HG03060 (cell line): ENCODE data around the gene MPHOSPH9.
"Not testable (repeated sequence)": the region's sequence is repeated elsewhere in the genome, so short reads cannot be mapped to it uniquely, and the experiment has no call there.

Experiments used
- ATAC-seq: cut with Tn5 transposase; IDR thresholded peaks from one replicate; pipeline ENCODE4 v1.9.1; 2021; ENCODE audit warnings: low read depth, moderate number of reproducible peaks; ENCODE audit not compliant: unreplicated experiment

Gene MPHOSPH9

DNA sequence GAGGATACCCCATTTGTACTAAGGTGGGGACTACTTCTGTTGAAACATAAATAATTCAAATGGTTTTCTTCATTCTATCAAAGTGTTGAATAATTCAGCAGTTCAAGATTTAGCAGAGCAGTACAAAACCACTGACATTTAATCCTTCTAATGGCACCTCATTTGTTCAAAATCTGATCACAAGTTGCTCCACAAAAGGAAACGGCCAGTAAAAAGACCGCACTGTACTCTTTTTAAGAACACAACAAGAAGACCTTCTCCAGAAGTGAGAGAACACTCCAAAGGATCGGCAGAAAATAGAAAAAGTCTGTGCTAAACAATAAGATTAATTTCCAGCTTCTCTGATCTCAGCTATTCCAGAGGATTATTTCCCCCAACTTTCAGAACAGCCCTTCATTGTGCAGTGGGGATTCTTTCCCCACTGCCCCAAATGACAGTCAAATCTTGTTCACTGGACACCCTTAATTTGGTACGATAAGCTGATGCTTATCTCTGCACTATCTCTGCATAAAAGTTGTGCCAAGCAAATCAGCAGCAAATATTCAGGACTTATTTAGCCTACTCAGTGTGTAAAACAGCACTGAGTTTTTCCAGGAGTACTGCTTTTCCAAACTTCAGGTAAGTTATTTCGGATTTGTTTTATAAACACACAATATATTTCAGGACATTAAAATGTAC is 5.2 kb downstream of the MPHOSPH9 start:
- ATAC-seq, result no peak

DNA sequence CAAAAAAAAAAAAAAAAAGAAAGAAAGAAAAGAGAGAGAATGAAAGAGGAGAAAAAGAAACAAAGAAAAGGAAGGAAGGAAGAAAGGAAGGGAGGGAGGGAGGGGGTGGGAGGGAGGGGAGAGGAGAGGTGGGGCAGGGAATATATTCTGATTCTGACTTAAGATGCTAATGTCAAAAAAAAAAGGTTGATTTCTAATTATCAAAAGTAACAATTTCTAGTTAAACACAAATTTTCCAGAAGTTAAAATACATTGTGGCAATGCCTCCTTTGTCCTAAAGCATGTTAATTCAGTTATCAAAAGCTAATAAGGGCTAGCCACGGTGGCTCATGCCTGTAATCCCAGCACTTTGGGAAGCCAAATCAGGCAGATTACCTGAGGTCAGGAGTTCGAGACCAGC is 7.5 kb downstream of the MPHOSPH9 start:
- no peak for ATAC-seq

DNA sequence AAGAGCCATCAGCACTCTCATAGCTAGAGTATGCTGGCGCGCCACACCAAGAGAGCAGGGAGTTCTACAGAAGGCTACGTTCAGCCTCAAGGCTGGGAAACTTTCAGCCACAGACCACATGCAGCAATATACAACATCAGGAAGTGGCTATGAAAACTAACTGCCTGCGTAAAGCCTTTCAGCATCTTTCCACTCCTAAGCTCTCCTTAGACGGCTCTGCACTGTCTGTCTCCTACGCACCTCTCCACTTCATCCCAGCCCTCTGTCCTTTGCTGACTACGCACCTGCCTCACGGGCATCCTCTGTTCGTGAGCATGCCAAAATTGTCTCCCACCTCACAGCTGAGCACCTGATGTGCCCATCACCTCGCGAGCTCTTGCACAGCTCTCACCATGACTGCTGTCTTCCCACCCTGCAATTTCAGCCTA is 9.7 kb downstream of the MPHOSPH9 start:
- ATAC-seq, result no peak

DNA sequence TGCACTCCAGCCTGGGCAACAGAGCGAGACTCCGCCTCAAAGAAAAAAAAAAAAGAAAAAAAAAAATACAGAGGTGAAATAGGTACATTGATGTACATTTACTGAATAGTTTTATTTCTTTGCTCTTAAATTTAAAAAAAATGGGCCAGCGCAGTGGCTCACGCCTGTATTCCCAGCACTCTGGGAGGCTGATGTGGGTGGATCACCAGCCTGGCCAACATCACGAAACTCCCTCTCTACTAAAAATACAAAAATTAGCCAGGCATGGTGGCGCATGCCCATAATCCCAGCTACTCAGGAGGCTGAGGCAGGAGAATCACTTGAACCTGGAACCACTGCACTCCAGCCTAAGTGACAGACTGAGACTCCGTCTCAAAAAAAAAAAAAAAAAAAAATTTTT is 25.1 kb downstream of the MPHOSPH9 start:
- not testable (repeated sequence) for ATAC-seq

DNA sequence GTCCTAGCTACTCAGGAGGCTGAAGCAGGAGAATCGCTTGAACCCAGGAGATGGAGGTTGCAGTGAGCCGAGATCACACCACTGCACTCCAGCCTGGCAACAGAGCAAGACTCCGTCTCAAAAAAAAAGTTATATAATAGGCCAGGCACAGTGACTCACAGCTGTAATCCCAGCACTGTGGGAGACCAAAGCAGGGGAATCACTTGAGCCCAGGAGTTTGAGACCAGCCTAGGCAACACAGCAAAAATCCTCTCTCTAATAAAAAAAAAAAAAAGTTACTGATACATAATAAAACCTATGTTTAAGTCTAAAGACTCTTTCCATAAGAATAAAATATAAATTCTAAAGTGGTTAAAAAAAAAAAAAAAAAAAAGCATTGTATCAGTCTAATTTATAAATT is 26.1 kb downstream of the MPHOSPH9 start:
- ATAC-seq, result not testable (repeated sequence)

DNA sequence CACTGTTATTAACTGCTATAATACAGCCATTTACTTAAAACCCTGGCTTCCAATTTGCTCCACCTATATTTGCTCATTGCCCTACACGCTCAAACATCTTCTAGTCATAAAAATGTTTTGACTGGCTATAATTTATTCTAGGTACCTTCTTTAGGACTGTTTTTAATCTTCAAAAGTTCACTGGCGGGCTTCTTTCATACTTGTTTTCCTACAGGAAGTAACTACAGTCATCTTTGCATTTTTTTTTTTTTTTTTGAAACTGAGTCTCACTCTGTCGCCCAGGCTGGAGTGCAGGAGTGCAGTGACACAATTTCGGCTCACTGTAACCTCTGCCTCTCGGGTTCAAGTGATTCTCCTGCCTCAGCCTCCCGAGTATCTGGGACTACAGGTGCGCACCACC is 32.5 kb downstream of the MPHOSPH9 start:
- ATAC-seq, result no peak

DNA sequence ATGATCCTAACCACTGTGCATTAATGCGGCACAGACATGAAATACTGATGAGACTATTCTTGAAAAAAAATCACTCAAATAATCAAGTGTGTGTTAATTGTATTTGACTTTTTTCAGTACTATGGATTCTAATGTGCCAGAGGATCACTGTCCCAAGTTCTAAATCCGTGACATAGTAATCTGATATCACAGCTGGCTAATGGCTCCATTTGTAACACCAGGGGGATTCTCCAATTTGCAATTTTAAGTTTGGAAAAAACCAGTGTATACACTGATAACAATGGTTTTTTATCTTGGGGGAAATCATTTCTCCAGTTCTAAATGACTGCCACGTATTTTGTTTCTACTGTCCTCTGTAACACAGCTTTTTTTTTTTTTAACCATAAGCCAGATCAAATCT is 33.0 kb downstream of the MPHOSPH9 start:
- ATAC-seq, result no peak

DNA sequence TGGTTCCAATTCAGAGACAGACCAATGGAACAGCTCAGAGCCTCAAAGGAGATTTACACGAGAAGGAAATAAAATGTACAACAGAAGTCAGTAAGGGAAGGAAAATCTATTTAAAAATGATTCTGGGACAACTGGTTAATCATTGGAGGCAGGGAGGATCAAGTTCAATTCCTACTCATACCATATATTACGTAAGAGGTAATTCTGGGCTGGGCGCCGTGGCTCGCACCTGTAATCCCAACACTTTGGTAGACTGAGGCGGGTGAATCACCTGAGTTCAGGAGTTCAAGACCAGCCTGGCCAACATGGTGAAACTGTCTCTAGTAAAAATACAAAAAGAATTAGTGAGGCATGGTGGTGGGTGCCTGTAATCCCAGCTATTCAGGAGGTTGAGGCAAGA is 45.3 kb downstream of the MPHOSPH9 start:
- no peak for ATAC-seq

DNA sequence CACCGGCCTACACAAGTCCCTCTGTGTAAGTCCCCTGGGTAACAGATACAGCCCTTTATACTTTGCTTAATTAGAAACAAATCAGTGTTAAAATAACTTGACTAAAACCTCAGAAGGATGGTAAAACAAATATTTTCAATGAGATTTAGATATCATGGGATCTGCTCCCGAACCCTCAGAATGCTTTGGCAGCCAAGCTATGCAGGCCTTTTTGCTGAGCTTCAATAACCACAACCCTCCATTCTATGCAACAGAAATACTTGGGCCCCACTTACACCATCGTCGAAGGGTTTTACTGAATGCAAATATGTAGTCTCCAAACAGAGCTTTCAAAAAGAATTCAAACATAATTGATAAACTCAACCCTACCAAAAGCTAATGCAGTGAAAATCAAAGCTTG is 52.8 kb downstream of the MPHOSPH9 start:
- no peak for ATAC-seq

DNA sequence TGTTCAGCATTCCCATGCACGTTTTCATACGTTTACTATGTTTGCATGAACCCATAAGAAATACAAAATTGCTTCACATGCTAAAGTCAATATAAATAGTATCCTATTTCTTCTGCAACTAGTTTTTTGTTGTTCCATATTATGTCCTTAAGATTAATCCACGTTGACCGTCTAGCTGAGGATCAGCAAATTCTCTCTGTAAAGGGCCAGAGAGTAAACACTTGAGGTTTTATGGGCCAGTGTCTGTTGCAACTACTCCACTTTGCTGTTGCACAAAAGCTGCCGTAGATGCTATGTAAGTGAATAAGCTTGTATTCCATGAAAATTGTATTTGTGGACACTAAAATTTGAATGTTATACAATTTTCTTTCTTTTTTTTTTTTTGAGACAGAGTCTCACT is 61.0 kb downstream of the MPHOSPH9 start:
- ATAC-seq, result no peak

DNA sequence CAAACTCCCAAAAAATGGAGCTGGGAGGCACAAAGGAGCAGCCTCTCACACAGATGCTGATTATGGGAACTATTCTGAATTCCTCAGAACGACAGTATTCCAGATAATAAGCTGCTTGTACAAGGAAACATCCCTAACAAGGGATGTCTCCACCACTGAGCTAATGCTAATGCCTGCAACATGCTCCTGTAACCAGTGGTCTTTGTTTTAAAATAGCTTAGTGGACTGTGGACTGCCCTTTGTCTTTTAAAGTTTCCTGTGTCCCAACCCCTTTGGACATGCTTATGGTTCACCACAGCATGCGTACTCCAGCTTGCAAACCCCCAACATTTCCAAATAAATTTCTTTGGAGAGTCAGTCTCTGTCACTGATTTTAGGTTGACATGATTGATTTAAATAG is 65.6 kb downstream of the MPHOSPH9 start:
- no peak for ATAC-seq

DNA sequence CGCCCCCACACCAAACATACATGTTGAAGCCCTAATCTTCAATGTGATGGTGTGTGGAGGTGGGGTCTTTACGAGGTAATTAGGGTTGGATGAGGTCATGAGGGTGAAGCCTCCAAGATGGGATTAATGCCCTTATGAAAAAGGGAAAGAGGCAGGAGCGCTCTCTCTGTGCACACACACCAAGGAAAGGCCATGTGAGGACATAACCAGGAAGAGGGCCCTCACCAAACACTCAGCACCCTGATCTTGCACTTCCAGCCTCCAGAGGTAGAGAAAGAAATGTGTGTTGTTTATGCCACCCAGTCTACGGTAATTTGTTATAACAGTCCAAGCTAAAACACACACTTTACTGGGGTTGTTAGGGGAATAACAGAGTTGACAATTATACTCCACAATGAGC is 67.4 kb downstream of the MPHOSPH9 start:
- no peak for ATAC-seq

DNA sequence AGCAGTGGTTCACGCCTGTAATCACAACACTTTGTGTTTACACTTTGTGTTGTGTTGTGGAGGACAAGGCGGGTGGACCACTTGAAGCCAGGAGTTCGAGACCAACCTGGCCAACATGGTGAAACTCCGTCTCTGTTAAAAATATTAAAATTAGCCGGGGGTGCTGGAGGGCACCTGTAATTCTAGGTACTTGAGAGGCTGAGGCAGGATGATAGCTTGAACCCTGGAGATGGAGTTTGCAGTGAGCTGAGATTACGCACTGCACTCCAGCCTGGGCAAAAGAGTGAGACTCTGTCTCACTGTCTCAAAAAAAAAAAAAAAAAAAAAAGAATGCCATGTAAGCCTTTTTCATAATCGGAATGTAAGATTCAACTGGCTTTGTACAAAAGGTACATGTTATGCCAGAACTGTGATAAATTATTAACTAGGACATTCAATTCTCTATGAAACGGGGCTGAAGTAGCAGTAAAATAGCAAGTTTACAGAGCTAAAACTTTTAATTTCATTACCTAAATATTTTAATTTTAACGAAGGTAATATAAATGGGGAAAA is 68.2 kb downstream of the MPHOSPH9 start:
- ATAC-seq, result no peak

DNA sequence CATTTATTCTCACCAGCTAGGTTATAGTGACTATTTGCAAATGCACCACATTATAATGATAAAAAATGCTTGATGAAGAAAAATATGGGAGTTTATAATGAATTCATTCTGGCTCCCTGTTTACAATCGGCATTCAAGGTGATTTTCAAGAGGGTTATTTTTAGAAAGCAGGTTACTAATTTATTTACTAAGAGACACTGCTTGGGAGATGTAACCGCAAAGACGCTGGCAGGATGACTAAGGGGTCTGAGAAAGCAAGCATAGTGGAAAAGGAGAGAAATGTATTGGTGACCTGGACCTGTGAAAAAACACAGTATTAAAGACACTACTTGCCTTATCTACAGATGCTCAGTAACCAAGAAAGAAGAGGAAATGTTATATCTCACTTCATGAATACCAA is 68.7 kb downstream of the MPHOSPH9 start:
- no peak for ATAC-seq

DNA sequence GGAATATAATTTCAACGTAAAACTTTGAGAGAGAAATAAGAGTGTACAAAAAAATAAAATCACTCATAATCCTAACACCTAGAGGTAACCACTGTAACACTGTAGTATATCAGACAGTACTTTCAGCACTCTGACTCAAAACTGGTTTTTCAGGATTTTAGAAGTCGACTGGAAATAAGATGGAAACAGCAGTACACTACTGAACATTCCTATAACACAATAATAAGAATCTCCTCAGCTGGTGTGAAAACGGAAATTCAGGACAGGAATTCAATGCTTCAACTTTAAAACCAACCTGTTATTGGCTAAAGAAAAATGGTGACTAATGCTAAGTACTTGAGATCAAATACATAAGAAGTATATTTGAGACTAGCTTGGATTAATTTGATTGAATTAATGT is 69.7 kb downstream of the MPHOSPH9 start:
- no peak for ATAC-seq

DNA sequence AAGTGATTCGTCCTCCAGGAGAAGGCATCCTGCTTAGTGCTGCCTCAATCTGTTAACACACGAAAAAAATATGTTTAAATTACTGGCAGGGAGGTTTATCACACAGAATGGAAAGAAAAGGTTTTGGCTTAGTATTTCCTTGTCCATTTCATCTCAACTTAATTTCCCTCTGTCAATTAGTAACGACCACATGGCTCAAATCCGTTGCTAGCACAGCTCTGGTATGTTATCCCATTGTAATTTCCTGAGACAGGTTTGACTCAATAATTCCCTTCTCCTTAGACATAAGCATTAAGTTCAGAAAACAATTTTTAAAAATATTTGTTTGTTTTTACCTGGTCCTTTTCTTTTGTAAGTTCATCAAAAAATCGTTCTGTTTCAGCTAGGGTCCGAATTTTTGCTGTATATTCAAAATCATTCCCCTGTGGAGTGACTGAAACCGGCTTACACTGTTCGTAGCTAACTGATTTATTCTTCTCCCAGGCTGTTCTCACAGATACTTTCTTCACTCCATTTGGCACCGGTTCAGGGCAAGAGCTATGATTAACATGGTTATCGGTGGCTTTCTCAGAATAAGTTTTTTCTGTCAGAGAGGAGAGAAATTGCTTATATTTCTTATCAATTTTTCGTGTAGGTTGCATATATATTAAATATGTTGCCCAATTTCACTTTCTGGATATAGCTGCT is 72.0 kb downstream of the MPHOSPH9 start:
- no peak for ATAC-seq

DNA sequence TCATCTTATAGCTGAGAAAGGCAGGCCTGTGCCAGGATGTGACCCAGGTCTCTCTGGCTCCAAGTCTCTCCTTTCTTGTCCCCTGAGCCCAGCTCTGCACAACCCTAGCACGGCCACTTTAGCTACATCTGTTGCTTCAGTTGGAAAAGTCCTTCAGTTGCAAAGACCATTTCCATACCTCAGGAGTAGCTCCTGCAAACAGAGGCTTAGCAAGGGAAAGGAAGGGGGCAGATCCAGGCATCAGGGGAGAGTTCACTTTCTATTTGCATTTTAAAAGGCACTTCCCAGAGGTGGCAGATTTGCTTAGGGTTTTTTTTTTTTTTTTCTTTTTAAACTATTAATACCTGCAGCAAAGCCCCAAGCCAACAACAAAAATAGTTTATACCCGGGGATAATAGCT is 79.0 kb downstream of the MPHOSPH9 start:
- ATAC-seq, result no peak

DNA sequence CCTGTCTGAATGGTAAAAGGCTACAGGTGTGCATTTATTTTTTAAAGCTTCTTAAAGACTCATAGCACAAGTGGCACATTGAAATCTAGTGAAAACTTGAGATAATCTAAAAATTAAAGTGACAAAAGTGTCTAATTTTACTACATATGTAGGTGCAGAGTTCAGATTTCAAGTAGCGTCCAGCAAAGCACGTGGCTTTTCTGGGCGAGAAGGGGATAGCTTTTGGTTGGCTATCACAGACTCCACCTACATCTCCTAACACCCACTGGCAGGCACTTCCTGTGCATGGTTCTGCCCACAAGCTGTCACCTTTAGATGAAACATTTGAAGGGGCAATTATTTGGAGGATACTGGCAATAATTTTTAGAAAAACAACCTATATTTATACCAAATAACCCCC is 80.1 kb downstream of the MPHOSPH9 start:
- ATAC-seq, result no peak

DNA sequence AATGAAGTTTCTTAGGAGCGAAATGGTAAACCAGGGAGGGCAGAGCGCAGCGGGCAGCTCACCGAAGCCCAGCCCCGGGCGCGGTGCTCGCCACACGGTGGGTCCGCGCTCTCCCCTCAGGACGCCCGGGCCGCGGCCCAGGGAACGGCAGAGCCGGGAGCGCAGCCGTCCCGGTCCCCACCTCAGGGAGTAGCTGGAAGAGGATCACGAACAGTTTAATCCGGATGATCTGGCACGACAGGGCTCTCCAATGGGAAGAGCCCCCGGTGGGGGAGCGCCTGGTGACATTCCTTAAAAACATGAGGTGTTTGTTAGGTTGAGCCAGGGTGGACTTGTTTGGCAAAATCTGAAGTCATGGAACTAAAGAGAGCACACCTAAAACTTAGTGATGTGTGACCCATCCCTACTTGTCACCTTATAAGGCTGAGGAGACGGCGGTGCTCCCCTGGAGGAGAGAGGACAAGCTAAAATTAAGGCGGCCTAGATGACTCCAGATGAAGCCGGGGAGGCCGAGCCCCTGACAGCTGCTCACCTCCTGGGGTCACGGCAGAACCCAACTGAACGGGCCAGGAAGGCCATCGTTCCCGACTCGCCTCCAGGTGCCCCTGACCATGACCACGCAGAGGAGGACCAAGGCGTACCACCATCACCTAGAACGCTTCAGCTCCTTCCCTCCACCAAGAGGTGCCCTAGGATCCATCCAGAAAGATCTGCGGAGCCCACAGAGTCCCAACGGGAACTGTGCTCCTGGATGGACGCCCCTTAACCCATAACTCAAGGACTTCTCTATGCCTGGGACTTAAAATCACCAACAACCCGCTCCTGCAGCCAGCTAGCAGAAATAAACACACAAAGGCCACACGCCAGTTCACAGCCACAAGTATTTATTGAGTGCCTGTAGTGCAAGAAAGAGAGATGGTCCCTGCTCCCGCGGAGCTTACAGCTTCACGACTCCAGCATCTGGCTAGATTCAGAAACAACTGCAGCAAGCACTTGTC is 81.2 kb downstream of the MPHOSPH9 start:
- no peak for ATAC-seq

DNA sequence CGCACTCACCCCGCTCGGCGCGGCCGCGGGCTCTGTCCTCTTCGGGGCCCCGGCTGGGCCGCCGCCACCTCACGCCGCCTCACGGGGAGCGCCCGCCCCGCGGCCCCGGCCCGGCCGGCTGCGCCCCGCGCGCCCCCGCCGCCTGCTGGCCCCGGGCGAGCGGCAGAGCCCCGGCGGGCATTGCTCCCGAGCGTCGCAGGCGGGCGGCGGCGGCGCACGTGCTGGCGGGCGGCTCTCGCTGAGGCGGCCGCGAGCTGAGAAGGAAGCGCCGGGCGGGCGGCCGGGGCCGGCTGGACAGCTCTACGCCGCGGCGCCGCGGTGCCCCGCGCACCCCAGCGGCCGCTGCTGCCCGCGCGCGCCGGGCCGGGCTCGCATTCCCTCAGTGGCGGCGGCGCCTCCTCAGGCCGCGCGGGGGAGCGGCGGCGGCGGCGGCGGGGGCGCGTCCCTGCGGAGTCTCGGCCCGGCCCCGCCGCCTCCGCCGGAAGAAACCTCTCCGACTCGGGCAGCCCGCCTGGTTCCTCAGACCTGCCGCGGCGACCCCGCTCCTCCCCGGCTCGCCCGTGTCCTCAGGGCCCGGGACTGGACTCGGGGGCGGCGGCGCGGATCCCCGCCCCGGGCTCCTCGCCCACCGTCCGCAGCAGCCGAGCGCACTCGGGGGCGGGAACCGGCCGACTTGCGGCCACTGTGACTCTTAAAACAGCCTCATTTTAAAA is 82.0 kb downstream of the MPHOSPH9 start, which contains the start of gene PITPNM2:
Gene PITPNM2 (minus strand): TSS at position 347 of the 713 bp plus-strand sequence. CDS start 116,500 bp downstream, outside the sequence.
- no peak for ATAC-seq
